ENCODE data around the gene SERPINA4. TPM values are rescaled to one million over a fixed set of nuclear protein-coding genes. Genes with fewer than 3 reads are reported as not detected.
"Not testable (repeated sequence)": the region's sequence is repeated elsewhere in the genome, so short reads cannot be mapped to it uniquely, and the experiment has no call there.

The SERPINA4 gene
- polyA plus RNA-seq, 1 donor, result 1.2 TPM

DNA sequence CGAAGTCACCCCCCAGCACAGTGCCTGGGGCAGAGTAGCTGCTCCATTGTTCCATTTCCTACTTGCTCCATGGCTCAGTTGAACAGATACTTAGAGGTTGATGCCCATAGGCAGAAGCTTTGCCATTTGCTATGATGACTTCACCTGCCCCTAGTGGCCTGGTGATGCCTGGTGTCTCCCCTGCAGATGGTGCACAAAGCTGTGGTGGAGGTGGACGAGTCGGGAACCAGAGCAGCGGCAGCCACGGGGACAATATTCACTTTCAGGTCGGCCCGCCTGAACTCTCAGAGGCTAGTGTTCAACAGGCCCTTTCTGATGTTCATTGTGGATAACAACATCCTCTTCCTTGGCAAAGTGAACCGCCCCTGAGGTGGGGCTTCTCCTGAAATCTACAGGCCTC is 30.6 kb downstream of the SERPINA4 start:
- no peak for DNase-seq

DNA sequence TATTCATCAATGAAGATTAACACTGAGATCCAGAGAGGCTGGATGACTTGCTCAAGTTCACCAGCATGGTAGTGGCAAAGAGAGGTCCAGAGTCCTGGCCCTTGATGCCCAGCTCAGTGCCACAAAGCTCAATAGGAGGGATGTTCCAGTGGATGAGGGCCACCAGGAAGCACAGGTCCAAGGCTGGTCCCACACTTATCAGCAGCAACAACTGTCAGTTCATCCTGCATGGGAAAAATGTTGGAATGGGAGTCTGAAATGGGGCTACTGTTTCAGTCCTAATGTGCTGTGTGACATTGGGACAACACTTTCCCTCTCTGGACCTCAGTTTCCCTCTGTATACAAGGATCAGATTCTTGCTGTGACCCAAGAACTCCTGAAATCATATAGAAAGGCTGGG is 31.2 kb downstream of the SERPINA4 start:
- DNase-seq, result no peak

DNA sequence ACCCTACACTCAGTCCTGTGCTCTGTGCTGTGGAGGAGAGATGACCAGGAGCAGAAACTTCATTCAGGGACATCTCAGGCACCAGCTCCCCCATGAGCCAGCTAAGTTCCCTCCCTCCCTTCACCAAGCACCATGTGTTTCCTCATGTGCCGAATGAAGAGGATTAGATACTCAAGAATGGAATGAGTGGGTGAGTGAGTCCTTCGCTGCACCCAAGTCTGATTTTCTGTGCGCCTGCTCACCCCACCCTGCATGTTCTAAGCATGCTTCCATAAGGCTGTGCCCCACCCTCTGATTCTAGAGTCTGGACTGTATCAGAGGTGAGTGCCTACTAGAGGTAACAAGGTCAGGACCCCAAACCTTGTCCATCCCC is 32.1 kb downstream of the SERPINA4 start:
- no peak for DNase-seq

DNA sequence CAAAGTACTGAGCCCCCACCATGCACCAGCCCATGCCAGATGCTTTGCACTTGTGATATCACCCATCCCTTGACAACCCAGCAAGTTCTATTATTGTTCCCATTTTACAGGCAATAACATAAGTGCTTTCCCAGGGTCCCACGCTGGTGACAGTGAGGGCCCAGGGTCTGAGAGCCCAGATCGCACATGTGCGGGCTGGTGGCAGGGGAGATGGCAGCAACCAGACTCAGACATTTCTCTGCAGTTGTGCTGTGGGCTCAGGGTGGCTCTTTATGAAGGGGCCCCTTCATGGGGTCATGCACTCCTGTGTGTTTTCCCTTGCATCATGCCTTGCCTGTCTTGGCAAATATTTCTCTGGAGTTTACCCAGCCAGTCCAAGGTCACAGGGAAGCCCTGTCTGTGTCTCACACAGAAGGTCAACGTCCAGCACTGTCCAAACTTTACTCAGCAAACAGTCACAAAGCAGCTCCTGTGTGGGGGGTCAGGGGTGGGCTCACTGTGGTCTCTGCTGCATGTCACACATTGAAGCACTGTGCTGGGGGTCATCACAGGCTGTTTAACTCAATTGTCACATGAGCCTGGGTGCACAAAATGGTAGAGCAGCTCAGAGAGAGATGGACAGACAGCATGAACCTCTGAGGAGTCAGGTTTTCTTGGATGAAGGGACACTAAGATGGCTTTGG is 32.6 kb downstream of the SERPINA4 start:
- no peak for DNase-seq

DNA sequence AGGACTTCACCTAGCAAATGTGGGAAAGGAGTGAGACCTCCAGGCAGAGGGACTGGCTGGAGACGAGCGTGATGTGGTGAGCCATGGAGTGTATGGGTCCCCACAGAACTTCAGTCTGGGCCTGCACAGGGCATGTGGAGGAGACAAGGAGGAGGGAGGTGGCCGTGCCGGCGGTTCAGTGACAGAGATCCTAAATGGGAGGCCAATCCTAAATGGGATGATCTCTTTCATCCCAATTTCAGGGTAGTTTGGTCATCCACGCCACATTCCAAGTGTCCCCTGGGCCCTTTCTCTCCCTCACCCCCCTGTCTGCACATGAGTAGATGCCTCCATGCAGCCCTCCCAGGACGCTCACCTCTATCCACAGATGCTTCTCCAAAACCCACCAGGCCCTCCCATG is 33.2 kb downstream of the SERPINA4 start:
- no peak for DNase-seq

GRCh38 chr14:94595912-94596311 is 34.7 kb downstream of the SERPINA4 start:
- DNase-seq, result no peak

DNA sequence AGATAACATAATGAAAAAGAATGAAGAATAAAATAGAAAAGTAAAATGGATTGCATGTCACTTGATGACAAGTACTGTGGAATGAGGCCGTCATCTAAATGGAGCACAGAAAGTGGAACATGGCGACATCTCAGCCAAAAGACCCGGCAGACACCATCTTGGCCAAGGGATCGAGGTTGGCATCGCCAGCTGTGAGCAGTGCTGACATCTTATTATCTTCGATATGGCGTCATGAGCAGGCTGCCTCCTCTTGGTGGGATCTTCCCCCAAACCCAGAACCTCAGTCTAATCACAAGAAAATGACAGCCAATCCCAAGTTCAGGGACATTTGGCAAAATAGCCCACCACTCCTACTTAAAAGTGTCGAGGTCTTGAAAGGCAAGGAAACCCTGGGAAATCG is 35.1 kb downstream of the SERPINA4 start:
- DNase-seq, result no peak

DNA sequence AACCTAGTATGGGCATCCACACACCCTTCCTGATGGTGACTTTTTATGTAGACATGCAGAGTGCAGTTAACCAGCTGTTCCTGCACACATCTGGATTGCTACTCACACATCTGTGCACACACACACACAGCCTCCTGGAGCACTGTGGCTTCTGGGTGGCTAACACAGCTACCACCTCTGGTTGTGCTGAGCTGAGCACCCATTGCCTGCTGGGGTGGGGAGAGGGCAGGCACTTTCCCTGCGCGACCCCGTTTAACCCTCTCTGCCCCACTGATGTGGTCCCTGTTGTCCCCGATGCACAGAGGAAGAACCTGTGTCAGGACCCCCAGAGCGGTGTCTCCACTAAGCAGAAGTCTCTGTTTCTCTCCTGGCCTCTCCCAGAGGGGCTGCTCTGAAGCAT is 36.5 kb downstream of the SERPINA4 start:
- no peak for DNase-seq

DNA sequence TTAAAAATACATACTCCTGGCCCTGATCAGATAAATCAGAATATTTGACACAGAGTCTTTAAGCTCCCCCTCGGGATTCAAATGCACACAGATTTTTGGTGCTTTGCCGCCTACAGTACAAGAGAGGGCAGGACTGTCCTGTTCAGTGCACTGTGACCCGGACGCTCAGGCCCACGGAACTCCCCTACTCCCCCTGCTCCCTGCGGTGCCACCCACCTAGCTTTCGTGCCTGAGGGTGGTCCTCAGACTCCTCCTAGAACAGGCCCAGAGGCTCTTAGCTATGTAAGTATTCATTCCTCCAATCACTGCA is 37.2 kb downstream of the SERPINA4 start:
- no peak for DNase-seq

DNA sequence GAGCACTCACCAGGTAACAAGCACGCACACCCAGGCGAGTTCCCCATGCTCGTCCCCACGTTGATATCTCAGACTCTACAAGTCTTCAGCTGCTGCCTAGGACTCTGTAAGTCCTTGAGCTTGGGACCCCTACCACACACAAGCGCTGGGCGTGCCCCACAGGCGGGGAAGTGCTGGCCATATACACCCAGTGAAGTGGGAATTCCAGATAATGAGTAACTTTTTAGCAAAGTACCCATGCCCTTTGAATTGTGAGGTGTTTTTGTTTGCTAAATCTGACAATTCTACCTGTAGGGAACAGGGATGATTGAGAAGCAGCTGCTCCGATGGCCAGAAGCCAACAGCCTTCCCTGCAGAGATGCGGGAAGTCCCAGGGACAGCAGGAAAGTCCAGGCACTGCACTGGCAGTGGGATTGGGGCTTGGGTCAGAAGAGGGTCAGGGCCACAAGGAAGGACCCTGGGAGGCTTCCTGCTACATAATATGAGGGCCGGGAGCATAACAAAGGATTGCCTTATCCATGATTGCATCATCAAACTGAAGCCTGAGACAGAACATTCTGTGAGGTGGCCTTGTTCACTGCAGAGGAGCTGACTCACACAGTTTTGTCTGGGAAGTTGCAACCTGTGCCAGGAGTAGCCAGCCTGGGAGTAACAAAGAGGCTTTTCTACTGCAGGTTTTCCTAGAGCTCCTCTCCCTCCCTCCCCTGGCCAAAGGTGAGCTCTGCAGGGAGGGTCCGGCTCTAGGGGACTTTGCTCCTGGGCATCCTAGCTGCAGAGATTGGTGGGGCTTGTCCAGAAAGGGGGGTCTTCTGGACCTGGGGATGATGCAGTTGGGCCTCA is 37.8 kb downstream of the SERPINA4 start:
- DNase-seq, result peak; percentile 22

- no peak for DNase-seq
These were observed 38.4 kb downstream of the SERPINA4 start for GRCh38 chr14:94599656-94600004.

GRCh38 chr14:94600148-94600545 is 38.9 kb downstream of the SERPINA4 start:
- DNase-seq, result no peak

- no peak for DNase-seq
These were observed 40.7 kb downstream of the SERPINA4 start for GRCh38 chr14:94601884-94602391.

DNA sequence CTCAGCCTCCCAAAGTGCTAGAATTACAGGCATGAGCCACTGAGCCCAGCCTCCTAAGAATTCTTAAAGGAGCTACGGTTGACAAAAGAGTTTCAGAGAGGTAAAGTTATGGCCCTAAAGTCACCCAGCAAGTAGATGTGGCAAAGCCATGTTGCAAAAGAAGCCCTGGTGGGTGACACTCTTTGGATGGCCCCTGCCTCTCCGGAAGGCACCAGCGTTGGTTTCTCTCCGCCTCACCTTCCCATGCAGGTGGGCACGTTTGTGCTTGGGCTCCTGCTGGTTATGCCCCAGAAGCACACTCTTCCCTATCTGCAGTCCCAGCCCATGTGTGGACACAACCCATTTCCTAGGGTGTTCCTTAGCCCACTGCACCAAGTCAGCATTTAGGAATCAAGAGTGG is 41.5 kb downstream of the SERPINA4 start:
- DNase-seq, result no peak

DNA sequence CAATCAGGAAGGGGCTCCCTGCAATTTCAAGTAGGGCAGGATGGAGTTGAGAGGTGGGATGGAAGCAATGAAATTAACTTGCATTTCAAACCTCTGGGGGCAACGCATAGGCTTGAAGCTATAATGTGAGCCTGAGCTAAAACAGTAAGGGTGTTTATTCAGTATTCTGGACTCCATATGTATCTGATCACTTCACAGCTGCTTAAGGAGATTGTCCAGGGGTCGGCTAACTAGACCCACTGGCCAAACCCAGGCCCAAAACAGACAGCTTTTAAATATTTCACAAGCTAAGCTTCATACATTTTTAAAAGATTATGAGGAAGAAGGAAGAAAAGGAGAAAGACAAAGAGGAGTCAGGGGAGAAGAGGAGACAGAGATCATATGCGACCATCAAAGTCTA is 44.1 kb downstream of the SERPINA4 start:
- DNase-seq, result no peak

DNA sequence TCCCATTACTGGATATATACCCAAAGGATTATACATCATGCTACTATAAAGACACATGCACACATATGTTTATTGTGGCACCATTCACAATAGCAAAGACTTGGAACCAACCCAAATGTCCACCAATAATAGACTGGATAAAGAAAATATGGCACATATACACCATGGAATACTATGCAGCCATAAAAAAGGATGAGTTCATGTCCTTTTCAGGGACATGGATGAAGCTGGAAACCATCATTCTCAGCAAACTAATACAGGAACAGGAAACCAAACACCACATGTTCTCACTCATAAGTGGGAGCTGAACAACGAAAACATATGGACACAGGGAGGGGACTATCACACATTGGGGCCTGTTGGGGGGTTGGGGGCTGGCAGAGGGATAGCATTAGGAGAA is 47.7 kb downstream of the SERPINA4 start:
- not testable (repeated sequence) for DNase-seq

GRCh38 chr14:94611179-94611578 is 49.9 kb downstream of the SERPINA4 start:
- DNase-seq, result no peak

GRCh38 chr14:94612174-94612573 is 50.9 kb downstream of the SERPINA4 start, which contains the start of gene SERPINA3:
TSS of gene SERPINA3 (plus strand) at chr14:94612391. CDS start at chr14:94614442, 2,051 bp downstream.
- no peak for DNase-seq

DNA sequence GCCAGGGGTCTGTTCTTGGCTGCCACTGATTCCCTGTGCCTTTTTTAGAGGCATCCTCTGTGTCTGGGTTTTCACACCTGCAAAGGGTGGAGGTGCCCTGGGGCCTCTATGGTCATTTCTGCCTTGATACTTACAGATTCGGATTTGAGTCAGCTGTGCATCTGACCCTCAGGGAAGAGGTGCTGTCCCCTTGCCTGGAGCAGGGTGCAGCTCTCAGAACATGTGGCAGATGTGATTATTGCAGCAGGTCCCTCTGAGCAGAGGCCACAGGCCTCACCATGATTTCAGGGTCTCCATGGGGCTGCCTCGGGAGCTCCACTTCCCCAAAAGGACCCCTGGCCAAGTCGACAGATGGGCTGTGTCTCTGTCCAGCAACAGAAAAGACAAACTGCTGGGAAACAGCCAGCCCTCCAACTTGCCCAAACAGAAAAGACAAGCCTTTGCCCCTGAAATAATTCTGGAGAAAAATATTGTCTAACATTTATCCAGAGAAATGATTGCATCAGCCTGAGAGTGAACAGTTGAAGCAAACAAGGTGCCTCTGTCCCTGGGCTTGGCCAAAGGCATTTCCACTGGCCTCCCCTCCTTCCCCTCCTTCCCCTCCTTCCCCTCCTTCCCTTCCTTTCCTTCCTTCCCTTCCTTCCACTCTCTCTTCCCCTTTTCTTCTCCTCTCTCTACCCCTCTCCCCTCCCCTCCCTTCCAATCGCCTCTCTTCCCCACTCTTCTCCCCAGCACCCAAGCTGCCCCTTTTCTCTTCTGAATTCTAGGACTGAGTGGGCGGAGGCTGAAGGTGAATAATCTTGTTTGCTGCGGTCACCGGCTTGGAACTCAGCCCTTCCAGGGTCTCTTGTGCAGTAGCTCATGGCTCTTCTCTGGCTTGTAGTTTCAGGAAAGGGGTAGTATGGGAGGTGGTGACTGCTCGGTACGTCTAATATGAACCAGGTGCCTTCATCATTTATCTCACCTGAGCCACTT is 51.6 kb downstream of the SERPINA4 start:
- DNase-seq, result no peak

DNA sequence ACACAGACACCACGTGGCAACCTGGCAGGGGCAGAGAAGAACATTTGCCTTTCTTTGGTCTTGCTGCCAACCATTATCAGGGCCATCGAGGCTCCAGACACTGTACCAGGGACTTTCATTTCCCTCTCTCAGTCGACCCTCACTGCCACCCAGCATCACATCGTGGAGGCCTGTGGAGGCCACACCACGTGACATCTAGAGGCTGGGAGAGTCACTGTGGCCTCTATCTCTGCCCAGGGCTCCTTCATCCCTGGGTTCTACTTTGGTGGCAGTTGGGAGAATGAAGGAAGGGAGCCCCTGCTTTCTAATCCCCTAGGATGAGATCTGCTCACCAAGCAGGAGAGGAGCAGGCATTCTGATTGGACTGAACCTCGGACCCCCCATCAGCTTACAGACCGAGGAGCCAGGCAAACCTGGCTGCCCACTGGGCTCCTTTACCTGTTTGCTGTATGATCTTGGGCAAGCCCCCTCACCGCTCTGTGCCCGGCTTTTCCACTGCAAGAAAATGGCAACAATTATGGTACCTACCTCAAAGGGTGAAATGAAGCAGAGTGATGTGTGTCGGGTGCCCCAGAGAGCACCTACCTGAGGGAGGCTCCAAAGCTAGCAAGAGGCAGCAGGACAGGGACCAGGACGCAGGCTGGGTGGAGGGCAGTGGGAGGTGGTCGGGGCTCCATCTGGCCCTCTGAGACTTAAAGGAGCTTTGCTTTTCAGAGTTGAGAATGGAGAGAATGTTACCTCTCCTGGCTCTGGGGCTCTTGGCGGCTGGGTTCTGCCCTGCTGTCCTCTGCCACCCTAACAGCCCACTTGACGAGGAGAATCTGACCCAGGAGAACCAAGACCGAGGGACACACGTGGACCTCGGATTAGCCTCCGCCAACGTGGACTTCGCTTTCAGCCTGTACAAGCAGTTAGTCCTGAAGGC is 52.7 kb downstream of the SERPINA4 start:
- DNase-seq, result no peak

DNA sequence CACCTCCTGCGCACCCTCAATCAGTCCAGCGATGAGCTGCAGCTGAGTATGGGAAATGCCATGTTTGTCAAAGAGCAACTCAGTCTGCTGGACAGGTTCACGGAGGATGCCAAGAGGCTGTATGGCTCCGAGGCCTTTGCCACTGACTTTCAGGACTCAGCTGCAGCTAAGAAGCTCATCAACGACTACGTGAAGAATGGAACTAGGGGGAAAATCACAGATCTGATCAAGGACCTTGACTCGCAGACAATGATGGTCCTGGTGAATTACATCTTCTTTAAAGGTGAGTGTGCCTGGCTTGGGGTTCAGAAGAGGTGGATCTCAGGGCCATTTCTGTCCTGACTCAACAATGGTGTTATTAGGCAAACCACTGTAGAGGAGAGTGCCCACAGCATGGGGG is 53.6 kb downstream of the SERPINA4 start:
- no peak for DNase-seq
